ENCODE data around the gene SERINC5.
A peak's percentile ranks its signal among the peaks of the same experiment; 100 is the strongest.

Gene SERINC5

GRCh38 chr5:80231693-80232092 is 24.2 kb downstream of the SERINC5 start:
- Histone ChIP-seq H4K8ac (ENCODE audit: low read depth, low read length) (no peak overlapping the region), H3K36me3 (ENCODE audit: control insufficient read depth, insufficient read depth, low read length) (no peaks in the 10 kb centered on the region), H2BK5ac (ENCODE audit: low read length) (no peak overlapping the region), H3K79me1 (ENCODE audit: low read length) (no peaks in the 10 kb centered on the region), H3K9ac (ENCODE audit: low read length) (no peak overlapping the region), H2BK120ac (ENCODE audit: low read depth, low read length) (no peak overlapping the region), H3K27me3 (ENCODE audit: insufficient read depth, low read length, poor library complexity) (no peaks in the 10 kb centered on the region), H3K4me1 (ENCODE audit: control insufficient read depth, low read depth, low read length) (no peaks in the 10 kb centered on the region), H3K27ac (ENCODE audit: low read depth, low read length) (no peak overlapping the region), H3K4me3 (ENCODE audit: low read length) (no peak overlapping the region), H3K4ac (ENCODE audit: low read depth, low read length) (no peak overlapping the region), H3K4me2 (ENCODE audit: low read length) (no peak overlapping the region), H3K23ac (ENCODE audit: low read length) (no peak overlapping the region), H2AK5ac (ENCODE audit: low read length) (no peak overlapping the region), H3K79me2 (ENCODE audit: control insufficient read depth, insufficient read depth, low read length) (peaks cover 6% of the 10 kb centered on the region), H4K5ac (ENCODE audit: low read length) (no peak overlapping the region), H3K18ac (ENCODE audit: low read length) (no peak overlapping the region), H3K56ac (ENCODE audit: low read length) (no peak overlapping the region), H2BK15ac (replicated peaks; ENCODE audit: low read depth) (no peak overlapping the region)
- DNase-seq = no peak
- WGBS (ENCODE audit: extremely low coverage, insufficient coverage, low lambda C conversion rate) = no CpG with 5 or more reads among the region's 1 CpG

DNA sequence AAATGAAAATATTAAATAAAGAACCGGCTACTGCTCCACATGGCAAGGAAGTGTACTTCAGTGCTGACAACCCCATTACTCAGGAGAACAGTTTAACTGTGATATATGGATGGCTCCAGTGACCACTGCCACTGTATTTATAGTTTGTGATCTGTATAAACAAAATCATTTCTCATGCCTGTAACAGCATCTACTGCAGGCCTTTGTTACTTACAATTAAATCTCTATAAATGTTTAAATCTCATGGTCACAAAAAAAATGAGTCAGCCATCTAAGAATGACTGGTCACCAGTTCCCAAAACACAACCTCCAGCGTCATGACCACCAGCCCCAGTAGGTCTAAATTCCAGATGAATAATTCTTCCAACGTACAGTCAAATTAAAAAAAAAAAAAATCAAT is 24.6 kb downstream of the SERINC5 start:
- H3K4me1 ChIP-seq (ENCODE audit: control insufficient read depth, low read depth, low read length) = no peaks in the 10 kb centered on the region
- no peak overlapping the region for H2BK120ac ChIP-seq (ENCODE audit: low read depth, low read length)
- no peaks in the 10 kb centered on the region for H3K27me3 ChIP-seq (ENCODE audit: insufficient read depth, low read length, poor library complexity)
- H3K27ac ChIP-seq (ENCODE audit: low read depth, low read length) = no peak overlapping the region
- H3K23ac ChIP-seq (ENCODE audit: low read length) = no peak overlapping the region
- no CpG with 5 or more reads among the region's 3 CpGs for WGBS (ENCODE audit: extremely low coverage, insufficient coverage, low lambda C conversion rate)
- H2AK5ac ChIP-seq (ENCODE audit: low read length) = no peak overlapping the region
- no peak overlapping the region for H3K4ac ChIP-seq (ENCODE audit: low read depth, low read length)
- no peak overlapping the region for H3K4me3 ChIP-seq (ENCODE audit: low read length)
- no peak overlapping the region for H3K56ac ChIP-seq (ENCODE audit: low read length)
- no peak overlapping the region for H3K18ac ChIP-seq (ENCODE audit: low read length)
- DNase-seq = no peak
- H4K5ac ChIP-seq (ENCODE audit: low read length) = no peak overlapping the region
- no peak overlapping the region for H3K4me2 ChIP-seq (ENCODE audit: low read length)
- H3K9ac ChIP-seq (ENCODE audit: low read length) = no peak overlapping the region
- peaks cover 2% of the 10 kb centered on the region for H3K79me1 ChIP-seq (ENCODE audit: low read length)
- no peak overlapping the region for H2BK5ac ChIP-seq (ENCODE audit: low read length)
- no peak overlapping the region for H2BK15ac ChIP-seq (replicated peaks; ENCODE audit: low read depth)
- H4K8ac ChIP-seq (ENCODE audit: low read depth, low read length) = no peak overlapping the region
- no peaks in the 10 kb centered on the region for H3K36me3 ChIP-seq (ENCODE audit: control insufficient read depth, insufficient read depth, low read length)
- H3K79me2 ChIP-seq (ENCODE audit: control insufficient read depth, insufficient read depth, low read length) = peaks cover 8% of the 10 kb centered on the region

DNA sequence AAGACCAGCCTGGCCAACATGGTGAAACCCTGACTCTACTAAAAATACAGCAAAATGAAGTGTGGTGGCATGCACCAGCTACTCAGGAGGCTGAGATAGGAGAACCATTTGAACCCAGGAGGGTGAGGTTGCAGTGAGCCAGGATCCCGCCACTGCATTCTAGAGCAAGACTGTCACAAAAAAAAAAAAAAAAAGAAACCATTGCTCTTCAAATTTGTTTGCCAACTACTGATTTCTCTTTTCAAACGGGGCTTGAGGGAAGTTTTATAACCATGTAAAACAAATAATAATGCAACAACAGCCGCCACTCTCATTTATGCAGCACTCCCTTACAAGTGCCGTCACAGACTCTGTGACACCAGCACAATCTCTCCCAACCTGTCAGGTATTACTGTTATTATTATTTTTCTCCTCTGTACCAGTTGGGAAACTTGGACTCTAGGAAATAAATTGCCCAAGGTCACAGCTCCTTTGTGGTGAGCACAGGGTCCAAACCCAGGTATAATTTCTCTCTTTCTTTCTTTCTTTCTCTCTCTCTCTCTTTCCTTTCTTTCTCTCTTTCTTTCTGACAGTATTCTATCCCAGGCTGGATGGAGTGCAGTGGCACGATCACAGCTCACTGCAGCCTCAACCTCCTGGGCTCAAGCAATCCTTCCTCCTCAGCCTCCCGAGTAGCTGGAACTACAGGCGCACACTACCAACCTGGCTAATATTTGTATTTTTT is 25.4 kb downstream of the SERINC5 start:
- no peak overlapping the region for H2AK5ac ChIP-seq (ENCODE audit: low read length)
- no peak overlapping the region for H2BK5ac ChIP-seq (ENCODE audit: low read length)
- no peaks in the 10 kb centered on the region for H3K27me3 ChIP-seq (ENCODE audit: insufficient read depth, low read length, poor library complexity)
- H3K4ac ChIP-seq (ENCODE audit: low read depth, low read length) = no peak overlapping the region
- H3K79me1 ChIP-seq (ENCODE audit: low read length) = peaks cover 4% of the 10 kb centered on the region
- H3K18ac ChIP-seq (ENCODE audit: low read length) = no peak overlapping the region
- H4K8ac ChIP-seq (ENCODE audit: low read depth, low read length) = no peak overlapping the region
- no peak overlapping the region for H2BK120ac ChIP-seq (ENCODE audit: low read depth, low read length)
- no peaks in the 10 kb centered on the region for H3K36me3 ChIP-seq (ENCODE audit: control insufficient read depth, insufficient read depth, low read length)
- peaks cover 11% of the 10 kb centered on the region for H3K79me2 ChIP-seq (ENCODE audit: control insufficient read depth, insufficient read depth, low read length)
- H3K9ac ChIP-seq (ENCODE audit: low read length) = no peak overlapping the region
- H3K56ac ChIP-seq (ENCODE audit: low read length) = no peak overlapping the region
- H3K27ac ChIP-seq (ENCODE audit: low read depth, low read length) = no peak overlapping the region
- DNase-seq = no peak
- H4K5ac ChIP-seq (ENCODE audit: low read length) = no peak overlapping the region
- WGBS (ENCODE audit: extremely low coverage, insufficient coverage, low lambda C conversion rate) = no CpG with 5 or more reads among the region's 7 CpGs
- H3K23ac ChIP-seq (ENCODE audit: low read length) = no peak overlapping the region
- H3K4me1 ChIP-seq (ENCODE audit: control insufficient read depth, low read depth, low read length) = no peaks in the 10 kb centered on the region
- H3K4me3 ChIP-seq (ENCODE audit: low read length) = no peak overlapping the region
- no peak overlapping the region for H2BK15ac ChIP-seq (replicated peaks; ENCODE audit: low read depth)
- no peak overlapping the region for H3K4me2 ChIP-seq (ENCODE audit: low read length)

GRCh38 chr5:80229902-80230255 is 26.0 kb downstream of the SERINC5 start:
- H3K27ac ChIP-seq (ENCODE audit: low read depth, low read length) = no peak overlapping the region
- no peak overlapping the region for H2AK5ac ChIP-seq (ENCODE audit: low read length)
- no peak overlapping the region for H3K9ac ChIP-seq (ENCODE audit: low read length)
- no peak overlapping the region for H2BK15ac ChIP-seq (replicated peaks; ENCODE audit: low read depth)
- no peaks in the 10 kb centered on the region for H3K27me3 ChIP-seq (ENCODE audit: insufficient read depth, low read length, poor library complexity)
- no CpG with 5 or more reads among the region's 4 CpGs for WGBS (ENCODE audit: extremely low coverage, insufficient coverage, low lambda C conversion rate)
- no peak overlapping the region for H4K5ac ChIP-seq (ENCODE audit: low read length)
- no peak overlapping the region for H2BK5ac ChIP-seq (ENCODE audit: low read length)
- no peaks in the 10 kb centered on the region for H3K4me1 ChIP-seq (ENCODE audit: control insufficient read depth, low read depth, low read length)
- H2BK120ac ChIP-seq (ENCODE audit: low read depth, low read length) = no peak overlapping the region
- no peak overlapping the region for H3K4me3 ChIP-seq (ENCODE audit: low read length)
- H3K56ac ChIP-seq (ENCODE audit: low read length) = no peak overlapping the region
- no peaks in the 10 kb centered on the region for H3K36me3 ChIP-seq (ENCODE audit: control insufficient read depth, insufficient read depth, low read length)
- no peak overlapping the region for H3K23ac ChIP-seq (ENCODE audit: low read length)
- no peak overlapping the region for H4K8ac ChIP-seq (ENCODE audit: low read depth, low read length)
- H3K4me2 ChIP-seq (ENCODE audit: low read length) = no peak overlapping the region
- peaks cover 6% of the 10 kb centered on the region for H3K79me1 ChIP-seq (ENCODE audit: low read length)
- H3K79me2 ChIP-seq (ENCODE audit: control insufficient read depth, insufficient read depth, low read length) = peaks cover 13% of the 10 kb centered on the region
- no peak overlapping the region for H3K18ac ChIP-seq (ENCODE audit: low read length)
- peak; percentile 39 for DNase-seq
- H3K4ac ChIP-seq (ENCODE audit: low read depth, low read length) = no peak overlapping the region

DNA sequence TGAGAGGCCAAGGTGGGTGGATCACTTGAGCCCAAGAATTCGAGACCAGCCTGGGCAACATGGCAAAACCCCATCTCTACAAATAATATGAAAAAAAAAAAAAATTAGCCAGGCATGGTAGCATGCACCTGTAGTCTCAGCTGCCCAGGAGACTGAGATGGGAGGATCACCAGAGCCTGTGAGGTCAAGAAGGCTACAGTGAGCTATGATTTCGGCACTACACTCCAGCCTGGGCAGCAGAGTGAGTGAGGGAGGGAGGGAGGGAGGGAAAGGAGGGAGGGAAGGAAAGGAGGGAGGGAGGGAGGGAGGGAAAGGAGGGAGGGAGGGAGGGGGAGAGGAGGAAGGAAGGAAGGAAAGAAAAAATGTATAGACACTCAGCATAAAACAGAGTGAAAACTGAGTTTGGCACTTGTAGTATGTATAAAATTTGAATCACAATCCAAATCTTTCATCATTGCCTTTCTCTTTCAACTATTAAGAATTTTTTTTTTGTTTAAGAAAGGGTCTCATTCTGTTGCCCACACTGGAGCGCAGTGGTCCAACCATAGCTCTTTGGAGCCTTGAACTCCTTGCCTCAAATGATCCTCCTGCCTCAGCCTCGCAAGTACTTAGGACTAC is 27.8 kb downstream of the SERINC5 start:
- H3K27me3 ChIP-seq (ENCODE audit: insufficient read depth, low read length, poor library complexity) = no peaks in the 10 kb centered on the region
- H3K4me1 ChIP-seq (ENCODE audit: control insufficient read depth, low read depth, low read length) = no peaks in the 10 kb centered on the region
- no peak overlapping the region for H2AK5ac ChIP-seq (ENCODE audit: low read length)
- no peak overlapping the region for H3K23ac ChIP-seq (ENCODE audit: low read length)
- DNase-seq = no peak
- no CpG with 5 or more reads among the region's 4 CpGs for WGBS (ENCODE audit: extremely low coverage, insufficient coverage, low lambda C conversion rate)
- H3K27ac ChIP-seq (ENCODE audit: low read depth, low read length) = no peak overlapping the region
- peak overlapping the region; percentile 65 for H4K8ac ChIP-seq (ENCODE audit: low read depth, low read length)
- H2BK15ac ChIP-seq (replicated peaks; ENCODE audit: low read depth) = no peak overlapping the region
- H4K5ac ChIP-seq (ENCODE audit: low read length) = no peak overlapping the region
- no peak overlapping the region for H2BK120ac ChIP-seq (ENCODE audit: low read depth, low read length)
- peaks cover 6% of the 10 kb centered on the region for H3K79me1 ChIP-seq (ENCODE audit: low read length)
- H3K36me3 ChIP-seq (ENCODE audit: control insufficient read depth, insufficient read depth, low read length) = no peaks in the 10 kb centered on the region
- no peak overlapping the region for H3K4me2 ChIP-seq (ENCODE audit: low read length)
- peaks cover 13% of the 10 kb centered on the region for H3K79me2 ChIP-seq (ENCODE audit: control insufficient read depth, insufficient read depth, low read length)
- H3K56ac ChIP-seq (ENCODE audit: low read length) = no peak overlapping the region
- H3K4ac ChIP-seq (ENCODE audit: low read depth, low read length) = no peak overlapping the region
- H2BK5ac ChIP-seq (ENCODE audit: low read length) = no peak overlapping the region
- no peak overlapping the region for H3K9ac ChIP-seq (ENCODE audit: low read length)
- no peak overlapping the region for H3K4me3 ChIP-seq (ENCODE audit: low read length)
- H3K18ac ChIP-seq (ENCODE audit: low read length) = no peak overlapping the region

GRCh38 chr5:80225934-80226326 is 29.9 kb downstream of the SERINC5 start:
- Histone ChIP-seq H2BK15ac (replicated peaks; ENCODE audit: low read depth) (no peak overlapping the region), H2BK5ac (ENCODE audit: low read length) (no peak overlapping the region), H3K4ac (ENCODE audit: low read depth, low read length) (no peak overlapping the region), H3K79me1 (ENCODE audit: low read length) (peaks cover 6% of the 10 kb centered on the region), H3K56ac (ENCODE audit: low read length) (no peak overlapping the region), H4K8ac (ENCODE audit: low read depth, low read length) (no peak overlapping the region), H3K79me2 (ENCODE audit: control insufficient read depth, insufficient read depth, low read length) (peaks cover 13% of the 10 kb centered on the region), H2AK5ac (ENCODE audit: low read length) (no peak overlapping the region), H3K4me1 (ENCODE audit: control insufficient read depth, low read depth, low read length) (no peaks in the 10 kb centered on the region), H3K18ac (ENCODE audit: low read length) (no peak overlapping the region), H3K36me3 (ENCODE audit: control insufficient read depth, insufficient read depth, low read length) (no peaks in the 10 kb centered on the region), H3K9ac (ENCODE audit: low read length) (no peak overlapping the region), H3K27me3 (ENCODE audit: insufficient read depth, low read length, poor library complexity) (no peaks in the 10 kb centered on the region), H4K5ac (ENCODE audit: low read length) (no peak overlapping the region), H3K4me2 (ENCODE audit: low read length) (no peak overlapping the region), H2BK120ac (ENCODE audit: low read depth, low read length) (no peak overlapping the region), H3K23ac (ENCODE audit: low read length) (no peak overlapping the region), H3K27ac (ENCODE audit: low read depth, low read length) (no peak overlapping the region), H3K4me3 (ENCODE audit: low read length) (no peak overlapping the region)
- no CpG with 5 or more reads among the region's 6 CpGs for WGBS (ENCODE audit: extremely low coverage, insufficient coverage, low lambda C conversion rate)
- DNase-seq = no peak
